Upper lobe of left lung (tissue), 4 donors: ENCODE results near the gene TRMT6.

Experiments used
- POLR2A ChIP-seq, 4 donors: fragments of 450-650 bp; IDR thresholded peaks; one replicate each; pipeline ENCODE4 v1.5.1; 2016 to 2017; ENCODE audit warnings: antibody characterized with exemption in 4 of 4, mild to moderate bottlenecking in 2 of 4
- TF ChIP-seq, protein P1 (sequence below), 6 experiments: fragments of 450-650 bp in 4 of 6; fragments of 200-600 bp in 2 of 6; sonication (generic) in 2 of 6; IDR thresholded peaks; one replicate each; pipeline ENCODE4 v1.5.1; 2016 to 2019; ENCODE audit warnings: antibody characterized with exemption in 6 of 6

DNA sequence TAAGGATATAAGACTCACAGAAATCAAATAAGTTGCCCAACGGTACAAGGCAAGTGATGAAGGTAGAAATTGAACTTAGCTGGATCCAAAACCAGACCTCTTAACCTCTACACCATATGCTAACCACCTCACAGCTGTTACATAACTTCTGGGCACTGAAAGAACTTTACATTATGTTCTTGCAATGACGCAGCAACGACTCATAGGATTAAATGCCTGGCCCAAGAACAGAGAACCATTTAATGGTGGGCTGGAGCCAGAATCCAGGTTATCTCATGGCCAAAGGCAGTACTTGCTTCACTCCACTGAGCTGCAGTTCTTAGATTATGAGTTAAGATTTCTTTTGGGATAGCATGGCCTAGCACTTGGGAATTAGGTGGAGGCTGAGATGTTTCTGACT is 4.4 kb downstream of the TRMT6 start:
- TF ChIP-seq, protein P1, sequence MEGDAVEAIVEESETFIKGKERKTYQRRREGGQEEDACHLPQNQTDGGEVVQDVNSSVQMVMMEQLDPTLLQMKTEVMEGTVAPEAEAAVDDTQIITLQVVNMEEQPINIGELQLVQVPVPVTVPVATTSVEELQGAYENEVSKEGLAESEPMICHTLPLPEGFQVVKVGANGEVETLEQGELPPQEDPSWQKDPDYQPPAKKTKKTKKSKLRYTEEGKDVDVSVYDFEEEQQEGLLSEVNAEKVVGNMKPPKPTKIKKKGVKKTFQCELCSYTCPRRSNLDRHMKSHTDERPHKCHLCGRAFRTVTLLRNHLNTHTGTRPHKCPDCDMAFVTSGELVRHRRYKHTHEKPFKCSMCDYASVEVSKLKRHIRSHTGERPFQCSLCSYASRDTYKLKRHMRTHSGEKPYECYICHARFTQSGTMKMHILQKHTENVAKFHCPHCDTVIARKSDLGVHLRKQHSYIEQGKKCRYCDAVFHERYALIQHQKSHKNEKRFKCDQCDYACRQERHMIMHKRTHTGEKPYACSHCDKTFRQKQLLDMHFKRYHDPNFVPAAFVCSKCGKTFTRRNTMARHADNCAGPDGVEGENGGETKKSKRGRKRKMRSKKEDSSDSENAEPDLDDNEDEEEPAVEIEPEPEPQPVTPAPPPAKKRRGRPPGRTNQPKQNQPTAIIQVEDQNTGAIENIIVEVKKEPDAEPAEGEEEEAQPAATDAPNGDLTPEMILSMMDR (IDR thresholded peaks at IDR 0.05) = no peak
- TF ChIP-seq POLR2A (IDR thresholded peaks at IDR 0.05) = no peak
